GM12878 (cell line): ENCODE measurements around the gene ALOXE3.

Experiments used
- CREB1 ChIP-seq: IDR thresholded peaks from 2 replicates; pipeline ENCODE4 v1.6.1; 2012; ENCODE audit warnings: low read depth, mild to moderate bottlenecking, inconsistent platforms
- CTCF ChIP-seq, 3 experiments: IDR thresholded peaks in 2 of 3; conservative IDR thresholded peaks in 1 of 3; 2 replicates each; pipeline ENCODE4 v1.5.1; 2011; ENCODE audit warnings: low read depth in 3 of 3, low read length in 3 of 3, mild to moderate bottlenecking in 3 of 3, control low read depth in 2 of 3, moderate library complexity in 2 of 3, inconsistent platforms in 1 of 3, mixed read lengths in 1 of 3; ENCODE audit not compliant: control insufficient read depth in 2 of 3, insufficient read depth in 1 of 3; ENCODE audit errors: extremely low read depth in 1 of 3
- E4F1 ChIP-seq: fragments of 450-650 bp; IDR thresholded peaks from 2 replicates; pipeline ENCODE4 v1.6.1; 2018; ENCODE audit warnings: borderline replicate concordance, mild to moderate bottlenecking; ENCODE audit not compliant: partially characterized antibody
- MAX ChIP-seq: IDR thresholded peaks from 2 replicates; pipeline ENCODE4 v1.6.1; 2012; ENCODE audit warnings: low read depth, low read length, improper control_type of control experiment
- MEF2A ChIP-seq: IDR thresholded peaks from 2 replicates; pipeline ENCODE4 v1.6.1; 2011; ENCODE audit warnings: low read depth, mild to moderate bottlenecking, low read length, moderate library complexity; ENCODE audit not compliant: insufficient read depth
- USF2 ChIP-seq: IDR thresholded peaks from 2 replicates; pipeline ENCODE4 v1.6.1; 2011; ENCODE audit warnings: low read depth, low read length, improper control_type of control experiment, borderline replicate concordance
- ZBTB40 ChIP-seq: fragments of 450-650 bp; IDR thresholded peaks from 2 replicates; pipeline ENCODE4 v1.6.1; 2016; ENCODE audit warnings: mild to moderate bottlenecking, moderate library complexity, borderline replicate concordance

GRCh38 chr17:8125947-8126490 lies 7.7 kb upstream of the ALOXE3 start:
- TF ChIP-seq E4F1: no peak
- no peak for TF ChIP-seq CTCF (IDR thresholded peaks at IDR 0.05 in 2 of 3, conservative IDR thresholded peaks at IDR 0.05 in 1 of 3; ENCODE audit: control insufficient read depth in 2 of 3, extremely low read depth in 1 of 3, insufficient read depth in 1 of 3, low read depth in 3 of 3, low read length in 3 of 3)
- no peak for TF ChIP-seq USF2
- no peak for TF ChIP-seq MEF2A
- TF ChIP-seq MAX: no peak
- TF ChIP-seq CREB1: no peak
- TF ChIP-seq ZBTB40: no peak
